ENCODE data around the gene GRK7.

- TF ChIP-seq CTCF (IDR thresholded peaks at IDR 0.05) (no peak), POLR2A (IDR thresholded peaks at IDR 0.05) (no peak)
Measured at GRCh38 chr3:141739731-141740130, 23.5 kb upstream of the GRK7 start.

Measured in uterus (tissue), 2 donors.